NOMO-1 treated with DMSO at 0.1 percent for 48 hours (cell line): Measurements from ENCODE around the gene FRYL.
"Not testable (repeated sequence)": the region's sequence is repeated elsewhere in the genome, so short reads cannot be mapped to it uniquely, and the experiment has no call there.

Experiments used
- DNase-seq: peaks from one replicate; lab custom pipeline; 2025; ENCODE audit not compliant: unreplicated experiment; lab: John Stamatoyannopoulos, UW

FRYL gene

DNA sequence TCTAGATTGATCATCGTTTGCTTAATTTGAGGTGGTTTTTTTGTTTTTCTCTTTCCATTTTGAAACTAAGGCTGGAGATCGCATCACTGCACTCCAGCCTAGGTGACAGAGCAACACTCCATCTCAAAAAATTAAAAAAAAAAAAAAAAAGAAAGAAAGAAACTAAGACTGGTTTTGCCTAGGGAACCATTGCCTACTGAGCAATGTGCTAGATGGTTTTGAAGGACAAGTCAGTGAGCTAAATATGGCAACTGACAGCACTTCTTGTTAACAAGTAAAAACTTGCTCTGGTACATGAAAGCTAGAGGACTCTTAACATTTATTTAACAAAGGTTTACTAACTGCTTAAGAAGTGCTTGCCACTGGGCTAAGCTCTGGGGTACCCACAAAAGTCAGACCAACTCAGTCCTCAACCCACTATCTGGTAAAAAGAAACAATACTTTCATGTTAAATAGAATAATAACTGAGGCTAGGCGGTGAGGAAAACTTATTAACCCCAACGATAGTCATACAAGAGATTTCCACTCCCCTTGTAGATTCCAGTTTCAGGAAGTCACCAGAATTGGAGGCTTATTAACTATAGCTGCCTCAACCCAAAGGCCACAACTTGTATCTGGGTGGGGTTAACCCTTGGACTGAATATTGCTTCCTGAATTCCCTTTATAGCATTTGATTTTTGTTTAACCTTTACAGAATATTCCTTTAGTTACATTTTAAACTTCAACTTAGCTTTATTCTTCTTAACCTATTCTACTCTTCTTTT is 111.6 kb downstream of the FRYL start:
- DNase-seq, result no peak

DNA sequence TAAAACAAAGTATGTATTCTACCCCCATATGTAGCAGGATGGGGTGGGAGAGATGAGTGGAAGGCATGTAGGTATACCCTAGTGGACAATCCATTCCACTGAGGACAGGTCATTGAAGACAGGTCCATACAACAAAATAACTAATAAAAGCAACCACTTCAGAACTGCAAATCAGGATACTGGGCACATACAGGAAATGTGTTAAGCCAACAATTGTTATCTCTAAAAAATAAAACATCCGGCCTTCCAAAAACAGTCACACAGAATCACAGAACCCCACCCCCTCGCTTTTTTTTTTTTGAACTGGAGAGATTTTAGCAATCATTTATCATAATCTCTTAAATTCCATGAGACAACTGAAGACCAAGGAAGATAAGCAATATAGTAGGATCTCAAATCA is 112.9 kb downstream of the FRYL start:
- no peak for DNase-seq

DNA sequence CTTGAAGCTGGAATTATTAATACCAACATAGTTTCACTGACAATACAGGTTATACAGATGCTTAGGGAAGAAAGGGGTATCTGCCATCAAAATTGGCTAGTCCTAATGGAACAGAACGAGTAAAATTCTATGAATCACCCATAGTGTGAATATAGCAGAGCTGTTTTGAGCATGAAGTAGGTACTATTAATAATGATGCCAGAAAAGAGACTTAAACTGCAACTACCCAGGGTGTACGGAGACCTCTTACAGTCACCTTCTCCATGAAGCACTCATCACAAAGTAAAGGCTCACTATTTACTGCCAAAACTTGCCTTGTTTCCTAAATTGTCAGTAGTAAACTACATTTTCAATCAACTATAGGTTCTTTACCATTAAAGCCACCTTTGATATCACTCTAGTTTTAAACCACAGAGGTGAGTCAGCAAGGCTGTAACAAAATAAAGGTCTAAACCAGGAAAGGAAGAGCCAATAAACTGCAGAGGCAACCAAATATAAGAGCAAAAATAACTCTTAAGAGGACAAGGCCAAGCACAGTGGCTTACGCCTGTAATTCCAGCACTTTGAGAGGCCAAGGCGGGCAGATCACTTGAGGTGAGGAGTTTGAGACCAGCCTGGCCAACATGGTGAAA is 114.4 kb downstream of the FRYL start:
- DNase-seq, result no peak

DNA sequence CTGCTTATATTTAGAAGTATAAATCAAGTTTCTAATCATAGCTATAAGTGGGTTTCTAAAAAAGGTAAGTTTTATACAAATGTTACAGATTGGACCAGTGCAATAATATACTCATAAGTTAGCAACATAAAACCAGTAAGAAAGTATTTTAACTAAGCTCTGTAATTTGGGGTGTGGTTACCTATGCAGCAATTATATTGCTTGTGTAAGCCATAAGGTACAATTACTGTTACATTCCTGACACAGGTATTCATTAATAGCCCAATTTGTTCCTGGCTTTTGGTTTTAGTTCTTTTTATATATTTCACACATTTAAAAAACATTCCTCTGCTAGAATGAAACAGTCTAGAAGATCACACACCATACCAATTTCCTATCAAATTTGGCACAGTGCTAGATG is 115.1 kb downstream of the FRYL start:
- DNase-seq, result no peak

DNA sequence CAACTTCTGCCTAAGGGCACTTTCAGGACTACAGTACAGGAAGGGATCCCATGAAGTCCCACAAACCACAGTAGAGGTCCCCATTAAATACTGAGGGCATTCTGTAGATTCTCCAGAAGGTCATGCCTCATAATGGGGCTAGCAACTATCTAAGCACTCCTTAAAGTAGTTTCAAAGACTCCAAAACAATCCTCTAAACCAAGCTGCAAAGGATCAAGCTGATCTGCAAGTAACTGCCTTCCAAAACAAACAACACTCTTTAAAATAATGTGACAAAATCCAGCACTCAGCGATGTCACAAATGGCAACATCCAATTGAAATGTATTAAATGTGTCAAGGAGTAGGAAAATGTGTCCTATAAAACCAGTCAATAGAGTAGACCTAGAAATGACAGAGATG is 118.7 kb downstream of the FRYL start:
- no peak for DNase-seq

DNA sequence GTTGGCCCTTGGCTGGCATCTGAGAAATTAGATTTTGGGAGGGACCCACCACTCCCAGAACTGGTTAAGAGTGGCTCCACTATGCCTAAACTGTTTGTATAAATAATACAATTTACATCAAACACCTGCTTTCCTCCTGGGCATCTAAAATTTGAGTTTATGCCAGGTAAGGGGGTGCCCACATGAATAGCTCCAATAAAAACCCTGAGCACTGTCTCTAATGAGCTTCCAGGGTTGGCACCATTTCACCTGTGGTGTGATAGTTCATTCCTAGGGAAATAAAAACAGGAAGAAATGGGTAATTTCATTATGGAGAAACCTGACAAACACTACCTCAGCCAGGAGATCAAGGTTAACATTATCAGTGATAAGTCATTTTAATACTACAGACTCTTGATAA is 119.7 kb downstream of the FRYL start:
- DNase-seq, result no peak

DNA sequence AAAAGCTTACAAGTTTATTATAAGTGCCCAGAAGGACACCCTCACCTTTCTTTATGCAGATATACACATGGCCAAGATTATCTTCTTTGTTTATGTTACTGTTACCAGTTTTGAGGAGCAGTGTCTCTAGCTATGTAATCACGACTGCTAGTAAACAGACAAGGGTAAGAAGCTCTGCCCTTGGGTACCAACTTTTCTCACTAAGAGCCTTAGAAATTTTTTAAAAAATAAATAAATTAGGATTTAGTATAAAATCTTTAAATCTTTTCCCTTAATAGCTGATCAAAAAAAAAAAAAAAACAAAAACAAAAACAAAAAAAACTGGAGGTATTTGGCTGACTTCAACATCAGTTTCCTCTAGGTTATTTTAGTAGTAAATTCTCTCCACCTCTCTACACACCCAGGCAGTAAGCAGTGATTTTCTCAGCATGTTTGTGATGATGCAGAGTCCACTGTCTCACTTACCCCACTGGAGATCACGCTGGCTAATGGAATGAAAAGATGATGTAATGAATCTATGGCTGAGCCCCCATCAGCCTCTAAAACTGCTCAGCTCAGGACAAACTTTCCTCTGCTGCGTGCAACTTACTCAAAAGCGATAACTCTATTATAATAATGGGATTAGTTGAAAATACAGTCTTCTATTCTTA is 125.9 kb downstream of the FRYL start:
- no peak for DNase-seq

DNA sequence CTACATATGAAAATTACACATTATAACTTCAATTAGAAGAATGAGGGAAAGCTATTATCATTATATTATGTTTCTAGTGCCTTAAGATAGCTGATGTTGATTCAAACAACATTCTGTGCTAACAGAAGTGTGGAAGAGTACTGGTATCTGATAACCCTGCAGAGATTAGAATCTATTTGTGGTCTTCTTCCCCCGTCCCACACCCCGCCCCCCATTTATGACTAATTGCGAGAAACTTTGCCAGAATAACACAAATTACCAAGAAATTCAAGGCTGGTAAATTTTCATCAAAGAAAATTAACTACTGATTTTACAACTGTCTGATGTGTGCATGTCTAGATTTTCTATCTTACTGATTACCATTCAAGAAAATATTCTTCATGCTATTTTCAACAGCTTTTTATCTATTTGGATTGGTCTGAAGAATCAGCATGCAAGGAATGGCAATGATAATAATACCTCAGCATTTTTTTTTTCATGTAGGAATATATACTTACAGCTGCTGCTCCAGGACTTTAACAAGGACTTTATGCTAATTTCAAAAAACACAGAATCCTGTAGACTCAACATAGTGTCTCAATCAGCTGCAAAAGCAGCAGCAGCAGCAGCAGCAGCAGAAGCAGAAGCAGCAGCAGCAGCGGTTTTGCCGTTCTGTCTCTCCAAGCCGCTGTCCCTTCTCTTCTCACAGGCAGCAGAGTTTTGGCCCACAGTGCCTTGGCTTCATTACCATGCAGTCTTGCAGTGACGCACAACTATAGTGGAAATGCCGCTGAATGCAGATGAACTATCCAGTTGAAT is 126.7 kb downstream of the FRYL start:
- no peak for DNase-seq

DNA sequence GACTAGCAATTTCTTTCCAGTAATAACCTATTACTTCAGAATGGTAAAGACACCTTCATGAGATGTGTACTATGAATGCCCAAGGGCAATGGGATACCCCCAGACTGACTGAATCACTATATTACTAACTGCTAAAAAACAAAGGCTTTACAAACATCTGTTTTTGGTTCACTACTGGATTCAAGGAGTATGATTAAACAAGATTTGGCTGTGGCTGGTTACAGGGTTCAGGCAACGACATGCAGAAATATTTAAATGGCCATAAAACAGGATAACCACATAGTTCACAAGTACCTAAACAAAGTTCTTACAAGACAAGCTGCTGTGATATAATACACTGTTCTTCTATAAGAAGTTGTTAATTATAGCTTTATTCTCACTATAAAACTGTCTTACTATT is 128.2 kb downstream of the FRYL start:
- no peak for DNase-seq

DNA sequence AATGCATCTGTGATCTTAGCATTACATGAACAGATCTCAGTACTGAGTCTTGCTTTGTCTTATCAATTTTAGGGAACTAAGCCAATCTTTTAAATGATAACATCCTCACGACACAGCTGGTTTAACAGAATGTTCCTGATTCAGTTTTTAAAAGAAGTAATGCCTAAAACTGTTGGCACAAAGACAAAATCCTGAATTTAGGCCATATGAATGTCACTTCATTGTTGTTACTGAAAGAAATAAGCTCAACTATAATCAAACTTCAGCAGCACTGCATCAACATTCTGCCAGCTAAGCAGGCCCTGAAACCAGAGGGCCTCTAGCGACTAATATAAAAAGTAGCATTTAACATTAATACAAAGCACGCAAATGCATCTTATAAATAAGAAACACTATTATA is 130.6 kb downstream of the FRYL start:
- DNase-seq, result no peak

DNA sequence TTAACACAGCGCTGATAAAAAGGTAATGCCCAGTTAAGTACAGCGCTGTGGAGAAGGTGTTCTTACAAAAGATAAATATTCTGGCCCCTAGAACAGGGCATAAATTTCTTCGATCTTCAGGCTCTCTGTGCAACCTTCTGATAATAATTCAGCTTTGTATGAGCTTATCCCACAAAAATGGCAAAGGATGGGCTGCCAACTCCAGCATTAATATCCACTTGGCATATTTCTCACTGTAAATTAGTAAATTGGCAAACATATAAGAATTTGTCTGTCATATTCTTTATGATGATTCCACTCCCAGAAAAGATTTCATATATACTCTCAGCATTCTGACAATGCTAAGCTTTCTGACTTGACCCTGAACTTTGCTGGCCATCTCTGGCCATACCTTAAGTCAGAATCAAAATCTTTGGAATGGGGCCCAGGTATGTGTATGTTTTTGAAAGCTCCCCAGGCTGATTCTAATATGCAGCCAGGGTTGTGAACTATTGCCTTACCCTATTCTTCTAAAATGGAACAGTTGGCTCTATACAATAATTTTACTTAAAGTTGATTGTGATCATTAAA is 134.8 kb downstream of the FRYL start:
- no peak for DNase-seq

DNA sequence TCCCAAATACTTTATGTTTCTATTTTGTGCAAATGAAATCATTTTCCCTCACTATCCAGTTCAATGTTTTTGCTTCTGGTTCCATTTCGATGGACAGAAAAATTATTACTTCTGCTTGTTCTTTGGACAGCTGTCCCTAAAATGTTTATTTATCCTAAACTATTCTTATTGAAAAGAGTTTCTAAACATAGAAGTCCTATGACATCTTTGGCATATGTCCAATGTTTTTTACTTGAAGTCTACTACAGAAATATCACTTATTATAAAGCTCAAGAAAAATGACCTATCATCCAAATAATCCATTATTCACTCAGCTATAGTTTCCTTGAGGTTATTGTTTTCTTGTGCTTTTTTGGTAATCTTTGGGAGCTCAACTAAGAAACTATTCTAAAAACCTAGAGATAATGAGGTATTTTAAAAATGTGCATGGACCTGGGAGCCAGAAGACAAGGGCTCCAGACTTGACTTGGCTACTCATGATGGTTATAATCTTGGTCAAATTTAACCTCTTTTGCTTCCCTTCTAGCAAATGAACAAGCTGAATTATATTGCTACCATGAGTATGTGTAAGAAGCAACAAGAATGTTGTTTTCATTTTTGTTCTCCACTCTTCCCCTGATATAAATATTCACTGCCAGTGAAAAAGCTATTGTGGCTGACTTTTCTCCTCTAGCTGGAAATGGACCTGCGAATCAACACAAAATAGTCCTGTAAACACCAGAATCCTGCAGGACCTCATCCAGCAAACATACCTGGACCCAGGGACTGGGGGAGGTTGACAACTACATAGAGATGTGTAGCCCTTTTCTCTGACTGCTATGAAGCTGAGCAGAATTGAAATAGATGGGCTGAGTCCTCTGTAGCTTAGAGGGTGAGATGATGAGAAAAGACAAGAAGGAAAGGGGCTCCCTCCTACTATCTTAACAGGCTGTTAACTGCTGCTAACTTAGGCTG is 137.4 kb downstream of the FRYL start:
- no peak for DNase-seq

DNA sequence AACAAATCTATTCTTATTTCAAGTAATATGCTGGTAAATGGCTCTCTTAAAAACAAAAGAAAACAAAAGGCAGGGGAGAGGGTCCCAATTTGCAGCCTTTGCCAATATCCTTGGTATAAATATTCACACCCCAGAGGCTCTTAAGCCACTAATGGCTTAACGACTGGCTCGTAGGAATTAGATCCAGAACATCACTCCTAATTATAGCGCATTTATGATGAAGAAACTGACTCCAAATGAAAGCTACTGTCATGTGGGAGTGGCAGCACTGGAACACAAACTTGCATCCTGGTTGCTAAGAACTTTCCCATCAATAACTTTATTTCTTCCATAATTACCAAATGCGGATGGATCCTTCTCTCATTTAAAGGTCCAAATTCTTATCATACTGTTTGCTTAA is 138.7 kb downstream of the FRYL start:
- no peak for DNase-seq

DNA sequence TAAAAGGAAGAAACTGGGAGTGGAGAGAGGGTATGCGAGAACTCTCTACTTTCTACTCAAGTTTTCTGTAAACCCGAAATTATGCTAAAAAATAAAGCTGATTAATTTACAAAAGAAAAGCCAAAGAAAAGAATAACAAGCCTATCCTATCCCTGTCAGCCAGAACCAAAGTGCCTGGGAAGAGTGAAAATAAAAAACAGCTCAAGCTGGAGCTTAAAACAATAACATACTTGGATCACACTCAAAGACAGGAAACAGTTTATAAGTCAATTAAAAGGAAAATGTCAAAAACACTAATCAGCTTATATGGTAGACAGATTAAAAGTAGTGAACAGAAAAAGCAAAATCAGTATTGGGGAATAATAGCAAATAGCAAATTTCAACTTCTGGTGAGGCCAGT is 139.4 kb downstream of the FRYL start:
- DNase-seq, result no peak

DNA sequence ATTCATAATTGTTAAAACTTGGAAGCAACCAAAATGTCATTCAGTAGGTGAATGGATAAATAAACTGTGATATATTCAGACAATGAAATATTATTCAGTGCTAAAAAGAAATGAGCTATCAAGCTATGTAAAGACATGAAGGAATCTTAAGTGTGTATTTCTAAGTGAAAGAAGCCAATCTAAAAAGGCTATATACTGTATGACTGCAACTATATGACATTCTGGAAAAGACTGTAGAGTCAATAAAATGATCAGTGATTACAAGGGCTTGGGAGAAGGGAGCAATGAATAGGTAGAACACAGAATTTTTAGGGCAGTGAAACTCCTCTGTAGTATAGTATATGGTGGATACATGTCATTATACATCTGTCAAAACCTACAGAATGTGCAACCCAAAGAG is 139.9 kb downstream of the FRYL start:
- DNase-seq, result no peak

DNA sequence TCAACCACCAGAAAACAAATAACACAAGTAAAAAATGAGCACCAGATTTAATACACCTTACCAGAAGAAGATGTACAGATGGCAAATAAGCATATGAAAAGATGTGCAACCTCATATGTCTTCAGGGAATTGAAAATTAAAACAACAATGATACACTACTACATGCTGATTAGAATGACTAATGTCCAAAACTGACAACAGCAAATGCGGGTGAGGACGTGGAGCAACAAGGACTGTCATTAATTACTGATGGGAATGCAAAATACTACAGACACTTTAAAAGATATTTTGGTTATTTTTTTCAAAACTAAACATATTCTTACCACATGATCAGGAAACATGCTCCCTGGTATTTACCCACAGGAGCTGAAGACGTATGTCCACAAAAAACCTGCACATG is 140.3 kb downstream of the FRYL start:
- DNase-seq, result no peak

DNA sequence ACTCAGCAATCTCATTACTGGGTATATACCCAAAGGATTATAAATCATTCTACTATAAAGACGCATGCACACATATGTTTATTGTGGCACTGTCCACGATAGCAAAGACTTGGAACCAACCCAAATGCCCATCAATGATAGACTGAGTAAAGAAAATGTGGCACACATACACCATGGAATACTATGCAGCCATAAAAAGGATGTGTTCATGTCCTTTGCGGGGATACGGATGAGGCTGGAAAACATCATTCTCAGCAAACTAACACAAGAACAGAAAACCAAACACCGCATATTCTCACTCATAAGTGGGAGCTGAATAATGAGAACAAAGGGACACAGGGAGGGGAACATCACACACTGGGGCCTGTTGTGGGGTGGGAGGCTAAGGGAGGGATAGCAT is 141.5 kb downstream of the FRYL start:
- DNase-seq, result not testable (repeated sequence)

DNA sequence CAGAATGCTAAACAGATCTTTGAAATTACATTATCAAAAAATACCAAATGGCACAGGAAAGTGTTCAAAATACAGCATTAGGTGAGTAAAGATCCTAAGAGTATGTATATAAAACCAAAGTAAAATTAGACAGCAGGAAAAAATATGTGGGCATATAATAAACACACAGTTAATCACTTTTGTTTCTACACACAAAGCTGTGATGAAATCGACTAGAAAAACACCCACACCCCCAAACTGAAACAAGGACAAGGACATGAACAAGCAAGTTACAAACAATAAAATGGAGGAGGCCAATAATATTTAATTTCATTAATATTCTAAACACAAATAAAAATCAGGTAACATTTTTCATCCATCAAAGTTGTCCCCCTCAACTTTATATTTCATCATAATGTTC is 143.2 kb downstream of the FRYL start:
- DNase-seq, result no peak

DNA sequence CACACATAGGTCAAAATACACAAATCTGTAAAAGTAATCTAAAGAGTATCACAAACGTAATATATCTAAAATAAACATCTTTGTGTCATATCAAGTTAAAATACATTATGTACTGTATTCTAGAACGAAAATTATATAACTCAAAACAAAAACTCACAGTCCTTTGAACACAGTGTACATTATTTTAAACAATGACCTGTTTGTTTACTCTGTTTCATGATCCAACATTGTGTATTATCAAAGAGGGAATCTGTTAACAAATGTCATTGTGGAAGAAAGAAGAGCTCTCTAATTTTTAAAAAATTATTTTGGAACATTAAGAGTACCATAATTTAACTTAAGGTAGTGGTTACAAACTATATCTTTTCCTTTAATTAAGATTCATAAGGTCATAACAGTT is 144.1 kb downstream of the FRYL start:
- DNase-seq, result no peak

DNA sequence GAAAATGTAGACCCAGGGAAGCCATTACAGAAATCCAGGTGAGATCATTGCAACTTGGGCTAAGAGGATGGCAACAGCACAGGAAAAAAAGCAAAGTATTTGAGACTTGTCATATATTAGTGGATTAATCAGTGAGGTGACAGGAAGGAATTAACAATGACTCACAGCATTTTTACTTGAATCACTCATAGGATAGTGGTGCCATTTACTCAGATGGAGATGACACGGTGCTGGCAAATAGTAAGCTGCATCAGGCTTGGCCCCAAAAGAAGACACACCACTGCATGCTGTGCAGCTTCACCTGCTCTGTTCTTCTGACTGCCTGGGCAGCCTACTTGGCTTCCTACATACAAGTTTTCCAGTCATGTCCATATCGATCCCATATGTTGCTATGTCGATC is 144.8 kb downstream of the FRYL start:
- no peak for DNase-seq
